Activated gamma-delta T cell treated with Interleukin-2 at 50 U/mL for 16 hours (primary cell): ENCODE results near the gene FOXO1.
A peak's percentile ranks its signal among the peaks of the same experiment; 100 is the strongest.
"Not testable (repeated sequence)": the region's sequence is repeated elsewhere in the genome, so short reads cannot be mapped to it uniquely, and the experiment has no call there.

Source experiments
- DNase-seq: peaks from one replicate; pipeline ENCODE4 v3.0.0-alpha.2; 2020

Gene FOXO1

DNA sequence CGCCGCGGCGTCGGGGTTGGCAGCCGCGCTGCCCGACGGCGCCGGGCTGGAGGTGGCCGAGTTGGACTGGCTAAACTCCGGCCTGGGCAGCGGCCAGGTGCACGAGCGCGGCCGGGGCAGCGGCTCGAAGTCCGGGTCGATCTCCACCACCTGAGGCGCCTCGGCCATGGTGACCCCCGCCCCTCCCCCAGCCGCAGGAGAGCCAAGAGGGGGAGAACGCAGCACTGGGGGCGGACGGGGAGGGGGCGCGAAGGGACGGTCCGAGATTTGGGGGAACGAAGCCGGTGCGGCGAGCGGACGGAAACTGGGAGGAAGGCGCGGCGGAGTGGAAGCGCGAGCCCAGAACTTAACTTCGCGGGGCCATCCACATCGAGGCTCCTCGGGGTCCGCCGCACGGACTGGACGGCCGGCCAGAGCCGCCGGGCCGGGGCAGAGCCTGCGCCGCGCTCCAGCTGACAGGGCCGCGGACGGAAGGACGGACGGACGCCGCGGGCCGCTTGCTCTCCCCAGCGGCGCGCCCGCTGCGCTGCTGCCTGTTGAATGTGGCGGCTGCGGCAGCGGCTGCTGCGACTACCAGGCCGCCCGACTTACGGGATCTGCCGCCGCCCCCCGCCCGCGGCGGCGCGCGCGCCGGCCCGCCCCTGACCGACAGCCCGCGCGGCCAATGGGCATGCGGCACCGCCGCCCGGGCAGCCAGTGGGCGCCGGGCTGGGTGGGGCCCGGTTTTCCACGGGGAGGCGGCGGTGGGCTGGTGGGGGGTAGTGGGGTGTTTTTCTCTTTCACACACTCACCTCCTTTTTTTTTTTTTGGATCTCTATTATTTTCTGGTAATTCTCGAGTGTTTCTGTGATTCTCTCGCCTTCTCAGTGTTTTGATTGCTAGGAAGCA is at the start of gene FOXO1:
Gene FOXO1 (minus strand): TSS at position 597 of the 888 bp plus-strand sequence. CDS start 429 bp downstream, at position 168.
- DNase-seq: peak; percentile 85

DNA sequence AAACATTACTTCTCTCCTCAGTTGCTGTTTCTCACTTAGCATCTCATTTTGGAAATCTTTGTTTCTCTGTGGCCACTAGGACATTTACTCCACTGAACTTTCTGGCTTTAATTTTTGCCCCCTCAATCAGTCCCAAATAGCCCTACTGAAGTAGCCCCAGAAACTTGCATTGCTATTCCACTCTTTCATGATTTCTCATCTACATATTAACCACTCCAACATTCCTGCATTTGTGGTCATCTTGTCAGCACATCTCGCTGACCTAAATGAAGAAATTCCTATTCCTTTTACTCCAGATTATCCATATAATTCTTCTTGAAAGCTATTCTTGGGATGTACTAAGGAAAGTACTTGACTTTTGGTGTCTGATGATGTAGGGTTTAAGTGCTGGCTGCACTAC is 48.0 kb upstream of the FOXO1 start:
- DNase-seq: not testable (repeated sequence)

DNA sequence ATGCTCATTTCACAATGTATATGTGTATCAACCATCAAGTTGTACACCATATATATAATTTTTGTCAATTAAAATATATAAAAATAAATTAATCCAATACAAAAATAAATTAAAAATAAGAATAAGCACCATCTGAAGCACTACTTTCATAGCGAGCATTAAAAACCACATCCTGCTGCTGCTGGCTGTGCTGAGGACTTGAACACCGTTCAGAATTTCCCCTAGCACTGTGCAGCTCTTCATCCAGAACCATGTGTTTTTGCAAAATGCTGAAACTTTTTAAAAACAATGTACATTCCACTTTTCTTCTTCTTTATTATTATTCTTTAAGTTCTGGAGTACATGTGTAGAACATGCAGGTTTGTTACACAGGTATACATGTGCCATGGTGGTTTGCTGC is 40.0 kb upstream of the FOXO1 start:
- no peak for DNase-seq

DNA sequence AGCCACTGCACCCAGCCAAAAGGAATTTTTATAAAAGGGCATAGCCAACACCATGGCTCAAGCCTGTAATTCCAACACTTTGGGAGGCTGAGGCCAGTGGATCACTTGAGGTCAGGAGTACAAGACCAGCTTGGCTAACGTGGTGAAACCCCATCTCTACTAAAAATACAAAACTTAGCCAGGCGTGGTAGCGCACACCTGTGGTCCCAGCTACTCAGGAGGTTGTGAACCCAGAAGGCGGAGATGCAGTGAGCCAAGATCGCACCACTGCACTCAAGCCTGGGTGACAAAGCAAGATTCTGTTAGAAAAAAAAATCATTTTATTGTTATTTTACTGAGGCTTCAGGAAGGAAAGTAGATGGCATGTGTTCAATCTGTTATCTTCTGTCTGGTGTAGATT is 31.3 kb upstream of the FOXO1 start:
- no peak for DNase-seq

DNA sequence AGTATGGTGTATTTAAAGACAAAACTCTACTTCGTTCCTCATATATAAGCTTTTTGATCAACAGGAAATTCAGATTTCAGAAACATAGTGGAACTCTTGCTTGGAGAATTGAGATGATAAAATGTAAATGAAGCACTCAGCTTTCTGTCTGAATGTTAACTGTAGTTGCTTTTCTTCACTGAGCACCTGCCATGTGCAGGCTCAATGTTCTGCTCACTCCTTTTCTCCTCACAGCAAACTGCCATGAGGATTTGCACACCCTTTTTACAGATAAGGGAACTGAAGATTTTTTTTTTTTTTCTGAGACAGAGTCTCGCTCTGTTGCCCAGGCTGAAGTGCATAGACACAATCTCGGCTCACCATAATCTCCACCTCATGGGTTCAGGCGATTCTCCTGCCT is 28.0 kb upstream of the FOXO1 start:
- no peak for DNase-seq

DNA sequence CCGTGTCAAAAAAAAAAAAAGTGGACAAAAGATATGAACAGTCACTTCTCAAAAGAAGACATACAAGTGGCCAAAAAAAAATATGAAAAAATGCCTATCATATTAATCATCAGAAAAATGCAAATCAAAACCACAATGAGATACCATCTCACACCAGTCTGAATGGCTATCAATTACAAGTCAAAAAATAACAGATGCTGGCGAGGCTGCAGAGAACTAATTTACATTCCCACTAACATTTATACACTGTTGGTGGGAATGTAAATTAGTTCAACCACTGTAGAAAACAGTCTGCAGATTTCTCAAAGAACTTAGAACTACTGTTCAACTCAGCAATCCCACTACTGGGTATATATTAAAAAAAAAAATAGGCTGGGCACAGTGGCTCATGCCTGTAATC is 26.5 kb upstream of the FOXO1 start:
- no peak for DNase-seq

DNA sequence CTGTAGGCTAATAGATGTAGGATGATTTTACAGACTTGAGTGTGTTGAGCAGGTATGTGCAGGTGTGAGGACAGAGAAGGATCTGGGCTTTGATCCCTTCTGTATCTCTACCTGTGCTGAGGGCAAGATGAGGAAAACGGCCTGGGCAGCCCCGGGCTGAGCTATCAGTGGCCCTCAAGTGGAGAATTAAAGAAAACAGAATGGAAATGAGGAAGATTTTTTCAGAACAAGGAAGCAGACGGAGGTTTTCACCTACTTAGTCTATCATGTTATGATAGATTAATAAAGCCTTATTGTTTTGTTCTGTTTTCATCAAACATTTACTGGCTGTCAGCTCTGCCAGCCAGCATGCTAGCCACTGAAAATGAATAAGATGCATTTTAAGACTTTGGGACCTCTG is 22.3 kb upstream of the FOXO1 start:
- DNase-seq: no peak

DNA sequence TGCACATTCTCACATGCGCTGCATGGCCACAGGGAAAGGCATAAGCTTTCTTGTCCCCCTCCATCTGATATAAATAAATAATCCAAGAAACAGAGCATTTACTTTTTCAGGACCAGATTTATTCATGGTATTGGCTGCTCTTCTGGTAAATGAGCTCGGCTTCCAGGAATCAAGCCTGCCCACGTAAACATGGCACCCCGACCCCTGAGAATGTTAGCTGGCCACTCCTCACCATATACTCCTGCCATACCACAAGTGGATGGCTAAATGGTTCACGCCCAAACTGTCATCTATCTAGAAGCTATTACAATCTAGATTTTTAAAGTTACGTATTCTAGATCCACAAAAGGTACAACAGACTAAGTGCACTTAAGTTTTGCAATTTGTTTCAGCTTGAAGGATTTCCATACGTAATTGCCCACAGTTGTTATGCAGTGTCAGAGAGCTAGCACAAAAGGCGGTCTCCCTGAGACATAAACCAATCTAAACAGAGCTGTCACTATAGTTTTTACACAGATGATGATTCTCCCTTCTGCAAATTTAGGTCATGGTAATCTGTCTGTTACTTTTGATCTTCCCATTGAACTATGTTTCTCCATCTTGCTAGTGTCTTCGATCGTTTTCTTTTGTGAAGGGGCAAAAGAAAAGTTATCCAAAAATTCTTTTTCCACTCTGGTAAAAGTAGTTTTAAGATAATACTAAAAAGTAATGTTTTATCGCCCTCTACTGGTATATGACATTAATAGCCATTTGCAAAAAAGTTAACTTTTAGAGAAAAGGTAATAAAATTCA is 16.2 kb upstream of the FOXO1 start:
- DNase-seq: no peak

DNA sequence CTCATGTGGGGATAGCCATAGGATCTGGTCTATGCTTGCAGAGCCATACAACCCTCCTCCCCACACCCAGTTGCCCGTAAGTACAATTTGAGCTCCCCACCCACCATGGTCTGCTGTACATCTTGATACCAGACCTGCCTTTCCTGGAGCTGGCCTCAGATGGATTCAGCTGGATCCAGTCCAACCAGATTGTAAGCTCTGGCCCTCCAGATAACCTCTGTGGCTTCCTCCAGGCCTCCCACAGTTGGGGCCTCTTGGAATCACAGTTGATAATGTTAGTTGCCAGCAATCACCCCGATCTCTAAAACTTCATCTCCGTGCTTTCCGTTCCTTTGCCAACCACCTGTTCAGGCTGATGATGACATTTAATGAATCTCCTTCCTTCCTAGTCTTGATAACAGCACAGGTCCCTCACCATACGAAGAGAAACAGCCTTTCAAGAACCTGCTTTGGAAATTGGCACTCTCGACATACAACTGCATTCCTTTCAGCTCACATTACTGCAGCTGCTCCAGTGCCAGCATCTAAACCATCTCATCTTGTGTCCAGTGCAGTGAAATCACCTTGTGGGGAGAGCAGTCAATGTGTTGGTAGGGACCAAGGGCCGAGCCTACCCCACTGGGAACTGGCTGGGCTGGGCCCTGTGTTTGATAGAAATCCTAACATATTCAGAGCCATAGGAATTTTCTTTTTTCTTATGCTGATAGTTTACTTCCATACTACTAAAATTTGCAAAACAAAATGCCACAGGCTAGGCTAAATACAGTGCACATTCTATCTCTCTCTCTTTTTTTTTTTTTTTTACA is 15.1 kb upstream of the FOXO1 start:
- no peak for DNase-seq

DNA sequence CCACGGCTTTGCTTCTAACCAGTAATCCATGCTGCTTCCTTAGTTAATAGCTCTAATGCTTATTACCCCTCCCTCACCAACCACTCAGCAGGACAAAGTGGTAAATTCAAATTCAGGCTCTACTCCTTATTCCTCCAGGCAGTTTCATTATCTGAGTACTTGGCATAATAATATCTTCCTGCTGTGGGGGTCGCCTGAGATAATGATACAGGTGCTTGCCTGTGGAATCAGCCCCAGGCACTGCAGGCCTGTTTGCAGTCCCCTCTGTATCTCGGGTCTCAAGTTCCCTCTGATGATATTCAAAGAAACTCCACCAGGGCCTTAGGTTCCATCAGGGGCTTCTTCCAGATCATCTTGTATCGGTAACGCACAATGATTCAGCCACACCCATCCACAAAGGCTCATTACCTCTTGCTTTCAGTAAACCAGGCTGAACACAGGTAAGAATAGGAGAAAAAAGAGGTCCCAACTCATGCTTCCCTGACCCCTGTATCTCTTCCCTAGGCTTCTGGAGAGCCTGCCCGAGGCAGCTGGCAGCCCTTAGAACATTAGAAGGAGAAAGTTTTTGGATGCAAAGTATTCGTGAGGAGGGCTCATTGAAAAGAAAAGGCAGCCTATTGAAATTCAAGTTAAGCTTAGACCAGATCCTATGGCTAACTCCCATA is 14.3 kb upstream of the FOXO1 start:
- DNase-seq: no peak

DNA sequence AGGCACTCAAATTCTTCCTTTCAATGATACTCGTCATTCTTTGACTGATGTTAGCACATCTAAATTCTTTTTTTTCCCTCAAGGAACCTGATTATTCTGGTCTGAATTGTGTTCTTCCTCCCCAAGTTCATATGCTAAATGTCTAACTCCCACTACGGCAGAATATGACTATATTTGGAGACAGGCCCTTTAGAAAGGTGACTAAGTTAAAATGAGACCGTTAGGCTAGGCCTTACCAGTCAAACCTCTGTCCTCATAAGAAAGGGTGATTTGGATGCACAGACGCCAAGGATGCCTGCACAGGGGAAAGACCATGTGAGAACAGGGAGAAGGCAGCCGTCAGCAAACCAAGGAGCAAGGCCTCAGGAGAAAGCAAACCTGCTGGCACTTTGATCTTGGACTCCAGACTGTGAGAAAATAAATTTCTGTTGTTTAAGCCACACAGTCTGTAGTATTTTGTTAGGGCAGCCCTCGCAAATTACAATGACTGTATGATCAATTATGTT is 13.1 kb upstream of the FOXO1 start:
- no peak for DNase-seq

DNA sequence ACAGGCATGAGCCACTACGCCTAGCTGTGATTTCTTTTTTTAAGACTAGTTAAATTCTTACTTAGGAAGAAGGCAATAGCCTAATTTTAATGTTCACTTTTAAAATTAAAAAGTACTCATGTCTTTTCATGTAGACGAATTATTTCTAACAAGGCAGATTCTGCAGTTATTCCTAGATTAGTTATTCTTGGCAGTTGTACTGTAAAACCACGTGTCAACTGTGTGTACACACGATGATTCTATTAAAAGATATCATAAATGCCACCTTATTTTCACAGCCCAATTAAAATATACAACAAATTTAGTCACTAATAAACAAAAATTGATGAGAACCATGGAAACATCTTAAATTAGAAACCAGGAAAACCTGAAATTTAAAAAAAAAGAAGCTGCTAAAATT is 10.6 kb upstream of the FOXO1 start:
- DNase-seq: no peak

DNA sequence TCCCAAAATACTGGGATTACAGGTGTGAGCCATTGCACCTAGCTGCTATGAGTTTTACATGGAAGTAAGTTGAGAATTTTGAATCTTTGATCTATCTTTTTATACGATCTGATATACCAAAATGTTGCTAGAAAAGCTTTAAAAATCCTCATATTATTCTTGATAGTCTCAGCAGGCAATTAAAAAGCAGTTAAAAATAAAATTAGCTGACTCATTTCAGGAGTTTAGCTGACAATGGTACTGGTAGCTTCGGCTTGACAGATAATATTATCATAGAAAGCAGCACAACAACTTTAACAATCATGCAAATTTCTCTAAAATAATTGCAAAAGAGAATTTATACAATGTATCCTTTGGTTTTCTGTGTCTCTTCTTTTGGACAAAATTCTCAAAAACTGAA is 9.6 kb upstream of the FOXO1 start:
- no peak for DNase-seq

DNA sequence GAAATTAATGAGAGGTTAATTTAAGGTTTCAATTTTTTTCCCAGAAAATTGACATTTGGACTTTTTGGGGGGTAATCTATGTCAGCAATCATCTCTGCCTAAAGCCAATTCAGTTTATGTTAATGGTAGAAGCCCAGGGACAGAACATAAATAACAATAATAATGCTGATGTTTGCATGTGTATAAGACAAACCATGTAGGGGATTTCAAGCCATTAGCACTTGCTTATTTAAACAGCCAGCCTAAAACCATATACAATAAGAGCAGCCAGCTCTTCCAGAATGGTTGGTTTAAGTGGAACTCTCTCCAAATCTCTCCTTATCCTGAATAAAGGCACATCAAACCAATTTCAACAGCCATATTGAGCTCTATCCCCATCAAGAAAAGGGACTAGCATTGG is 7.0 kb upstream of the FOXO1 start:
- DNase-seq: no peak

DNA sequence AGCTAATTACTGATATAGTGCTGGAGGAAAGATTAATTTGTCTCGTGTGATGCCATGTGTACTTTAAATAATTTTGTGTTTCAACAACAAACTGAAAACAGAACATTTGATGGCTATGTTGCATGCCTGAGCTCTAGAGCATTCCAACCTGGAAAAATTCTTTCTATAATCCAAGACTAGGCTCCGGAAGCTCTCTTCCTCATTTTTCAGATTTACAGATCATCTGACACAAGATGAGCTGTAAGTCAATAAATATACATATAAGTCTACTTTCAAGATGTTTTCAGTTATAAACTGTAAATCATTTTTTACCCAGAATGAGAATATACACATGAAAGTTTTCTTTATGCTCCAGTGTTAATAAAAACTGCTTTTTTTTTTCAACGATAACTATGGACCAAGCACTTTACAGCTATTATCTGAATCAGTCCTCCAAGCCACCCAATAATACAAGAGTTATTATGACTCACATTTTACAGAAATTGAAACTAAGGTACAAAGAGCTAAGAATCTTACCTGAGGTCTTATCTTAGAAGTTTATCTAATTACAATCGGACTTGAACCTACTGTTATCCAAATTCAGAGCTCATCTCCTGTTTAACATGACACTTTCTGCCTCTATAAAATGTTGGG is 6.4 kb upstream of the FOXO1 start:
- DNase-seq: no peak

DNA sequence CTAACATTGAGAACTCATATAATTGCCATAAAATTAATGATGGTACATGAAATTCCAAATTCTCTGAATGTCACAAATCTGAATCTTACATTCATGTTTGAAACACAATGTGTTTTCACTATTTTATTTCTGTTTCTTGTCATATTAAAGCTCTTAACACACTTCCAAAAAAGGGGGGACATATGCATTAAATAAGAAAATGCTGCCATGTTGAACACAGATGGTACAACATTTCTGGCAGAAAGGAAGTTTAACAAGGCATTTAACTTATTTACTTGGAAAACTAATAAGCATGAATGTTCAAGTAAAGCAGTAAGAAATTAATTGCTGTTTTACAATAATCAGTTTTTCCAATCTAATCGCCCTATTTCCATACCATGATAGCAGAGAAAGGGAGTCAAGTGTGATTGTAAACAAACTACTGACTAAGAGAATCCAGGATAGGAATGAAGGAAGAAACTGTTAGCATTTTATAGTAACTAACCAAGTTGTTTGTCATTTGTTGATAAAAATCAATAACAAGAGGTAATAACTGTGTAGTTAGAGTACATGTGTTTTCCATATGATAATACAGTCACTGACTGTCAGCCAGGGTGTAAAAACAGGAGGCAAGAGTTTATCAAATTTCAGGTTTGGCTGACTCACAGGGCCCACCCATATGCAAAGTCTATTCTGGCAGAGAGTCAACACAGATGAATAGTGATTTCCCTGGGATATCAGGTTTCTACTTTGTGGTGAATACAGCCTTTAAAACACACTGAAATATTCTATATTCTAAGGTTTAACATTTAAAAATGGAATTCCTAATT is 5.7 kb upstream of the FOXO1 start:
- DNase-seq: no peak

DNA sequence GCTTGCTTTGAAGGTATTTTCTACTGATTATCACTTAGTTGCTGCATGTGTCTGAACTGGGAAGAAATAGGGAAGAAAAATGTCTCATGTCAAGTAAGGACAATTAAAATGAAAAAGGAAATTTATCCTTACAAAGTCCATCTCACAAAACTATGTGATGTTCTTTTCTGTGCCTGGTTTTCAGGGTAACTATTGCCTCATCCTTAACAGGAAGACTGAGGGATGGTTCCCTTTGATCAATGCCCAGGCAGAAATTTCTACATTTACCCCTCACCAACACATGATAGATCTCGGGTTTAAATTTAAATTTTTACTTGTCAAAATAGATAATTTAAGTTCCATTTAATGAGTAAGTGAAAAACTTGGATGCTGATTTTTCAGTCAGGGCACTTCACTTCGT is 3.9 kb upstream of the FOXO1 start:
- DNase-seq: no peak

DNA sequence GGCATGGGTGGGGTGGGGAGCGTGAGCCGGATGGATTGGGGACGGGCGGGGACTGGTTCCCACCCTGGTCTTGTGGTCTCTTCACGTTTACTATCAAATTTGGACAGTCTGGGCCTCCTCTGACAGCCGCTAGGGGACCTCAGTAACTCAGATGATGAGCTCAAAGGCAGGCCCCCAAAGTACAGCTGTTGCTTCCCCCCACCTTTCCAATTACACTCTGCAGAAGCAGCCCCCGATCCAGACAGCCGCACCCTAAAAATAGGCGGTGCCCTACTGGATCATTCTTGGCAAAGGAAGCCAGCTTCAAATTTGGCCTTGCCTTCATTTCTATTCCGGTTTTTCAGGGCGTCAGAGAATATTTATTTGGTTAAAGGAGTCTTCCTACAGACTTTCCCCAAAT is 1.9 kb upstream of the FOXO1 start:
- peak; percentile 44 for DNase-seq

DNA sequence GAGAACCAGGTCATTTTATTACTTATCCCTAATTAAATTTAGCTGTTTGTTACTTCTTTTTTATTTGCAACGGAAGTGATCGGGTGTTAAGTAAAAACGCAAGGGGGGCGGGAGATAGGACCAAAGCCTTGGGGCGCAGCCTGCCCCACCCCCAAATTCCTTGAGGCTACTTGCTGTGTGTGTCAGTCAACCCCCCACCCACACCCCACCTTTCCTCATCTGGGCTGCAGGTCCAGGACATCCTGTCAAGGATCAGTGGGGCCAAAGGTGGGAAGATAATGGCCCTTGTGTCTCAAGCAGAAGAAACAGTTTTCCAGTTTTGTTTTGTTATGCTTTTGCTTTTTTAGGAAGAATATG is 1.2 kb upstream of the FOXO1 start:
- no peak for DNase-seq

DNA sequence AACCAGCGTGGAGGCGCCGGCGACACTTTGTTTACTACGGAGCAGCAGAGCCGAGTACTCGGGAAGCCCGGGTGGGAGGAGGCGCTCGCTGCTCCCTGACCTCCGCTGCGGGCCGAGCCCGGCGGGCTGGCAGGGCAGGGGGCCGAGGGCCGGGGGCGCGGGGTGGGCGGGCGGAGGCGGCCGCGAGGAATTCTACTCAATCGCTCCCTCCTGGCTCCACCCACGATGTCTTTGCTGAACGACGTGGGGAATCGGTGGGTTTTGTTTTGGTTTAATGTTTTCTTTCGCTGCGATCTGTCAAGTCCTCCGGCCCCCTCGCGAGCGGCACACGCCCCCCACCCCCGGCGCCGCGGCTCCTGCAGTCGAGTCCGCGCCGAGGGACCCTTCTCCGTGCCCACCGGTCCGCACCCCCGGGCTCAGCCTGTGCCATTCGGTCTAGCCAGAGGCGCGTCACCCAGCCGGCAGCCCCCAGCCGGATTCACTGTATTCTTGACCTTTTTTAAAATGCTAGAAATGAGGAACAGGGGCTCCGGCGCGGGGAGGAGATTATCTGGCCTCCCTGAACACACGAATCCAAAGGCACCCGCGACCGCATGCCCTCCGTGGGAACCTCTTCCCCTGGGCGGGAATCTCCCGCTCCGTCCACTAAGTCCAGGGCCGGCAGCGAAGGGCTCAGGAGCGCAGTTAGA is 636 bp upstream of the FOXO1 start:
- DNase-seq: peak; percentile 24
